ENCODE data around the gene NFX1. TPM values are rescaled to one million over a fixed set of nuclear protein-coding genes. Genes with fewer than 3 reads are reported as not detected.

Gene NFX1
- total RNA-seq, 4 donors from 2014 or later = 32.1 to 49.4 (median 36.9) TPM

DNA sequence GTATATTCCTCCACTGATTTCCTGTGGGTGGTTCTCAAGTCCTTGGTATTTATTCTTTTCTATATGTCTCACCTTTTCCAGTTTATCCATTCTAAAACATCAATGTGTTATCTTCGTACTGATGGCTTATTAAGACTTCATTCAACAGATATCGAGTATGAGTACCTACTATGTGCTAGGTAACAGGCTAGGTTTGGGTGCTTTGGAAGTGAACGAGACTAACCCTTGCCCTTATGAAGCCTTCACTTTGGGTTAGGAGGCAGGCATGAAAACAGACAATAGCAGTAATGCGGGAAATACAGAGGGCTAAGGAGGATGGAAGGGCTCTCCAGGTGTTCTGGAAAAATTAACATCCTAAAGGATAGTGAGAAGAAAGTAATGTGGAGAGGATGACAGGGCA lies 58.7 kb downstream of the NFX1 start:
- Histone ChIP-seq H3K27ac (replicated peaks in 1 of 4) (peak overlapping the region; percentile 79 to 85 (median 82)), H3K27me3 (no peaks in the 10 kb centered on the region), H3K4me3 (no peak overlapping the region), H3K4me1 (peaks cover 18 to 43% (median 26%) of the 10 kb centered on the region in 4 donors), H3K36me3 (peaks cover 36 to 60% (median 50%) of the 10 kb centered on the region in 4 donors), H3K9me3 (no peaks in the 10 kb centered on the region)
- no peak for DNase-seq (ENCODE audit: extremely low spot score)
- intact Hi-C loops (cut with DNase I) = no loop called here
- TF ChIP-seq POLR2A (IDR thresholded peaks at IDR 0.05; ENCODE audit: low read depth) (no peak), EP300 (IDR thresholded peaks at IDR 0.05) (no peak), POLR2AphosphoS5 (IDR thresholded peaks at IDR 0.05) (no peak)
- TF ChIP-seq, protein P1, sequence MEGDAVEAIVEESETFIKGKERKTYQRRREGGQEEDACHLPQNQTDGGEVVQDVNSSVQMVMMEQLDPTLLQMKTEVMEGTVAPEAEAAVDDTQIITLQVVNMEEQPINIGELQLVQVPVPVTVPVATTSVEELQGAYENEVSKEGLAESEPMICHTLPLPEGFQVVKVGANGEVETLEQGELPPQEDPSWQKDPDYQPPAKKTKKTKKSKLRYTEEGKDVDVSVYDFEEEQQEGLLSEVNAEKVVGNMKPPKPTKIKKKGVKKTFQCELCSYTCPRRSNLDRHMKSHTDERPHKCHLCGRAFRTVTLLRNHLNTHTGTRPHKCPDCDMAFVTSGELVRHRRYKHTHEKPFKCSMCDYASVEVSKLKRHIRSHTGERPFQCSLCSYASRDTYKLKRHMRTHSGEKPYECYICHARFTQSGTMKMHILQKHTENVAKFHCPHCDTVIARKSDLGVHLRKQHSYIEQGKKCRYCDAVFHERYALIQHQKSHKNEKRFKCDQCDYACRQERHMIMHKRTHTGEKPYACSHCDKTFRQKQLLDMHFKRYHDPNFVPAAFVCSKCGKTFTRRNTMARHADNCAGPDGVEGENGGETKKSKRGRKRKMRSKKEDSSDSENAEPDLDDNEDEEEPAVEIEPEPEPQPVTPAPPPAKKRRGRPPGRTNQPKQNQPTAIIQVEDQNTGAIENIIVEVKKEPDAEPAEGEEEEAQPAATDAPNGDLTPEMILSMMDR (IDR thresholded peaks at IDR 0.05) = no peak
- WGBS = 98% methylated on average over 4 of the region's 4 CpGs

DNA sequence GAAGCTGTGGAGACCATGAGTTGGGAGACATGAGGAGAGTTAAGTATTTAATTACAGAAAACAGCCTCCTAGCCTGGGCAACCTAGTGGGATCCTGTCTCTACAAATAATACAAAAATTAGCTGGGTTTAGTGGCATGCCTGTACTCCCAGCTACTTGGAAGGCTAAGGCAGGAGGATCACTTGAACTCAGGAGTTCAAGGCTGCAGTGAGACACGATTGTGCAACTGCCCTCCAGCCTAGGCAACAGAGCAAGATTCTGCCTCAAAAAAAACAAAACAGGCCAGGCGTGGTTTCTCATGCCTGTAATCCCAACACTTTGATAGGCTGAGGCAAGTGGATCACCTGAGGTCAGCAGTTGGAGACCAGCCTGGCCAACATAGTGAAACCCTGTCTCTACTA lies 59.4 kb downstream of the NFX1 start:
- DNase-seq (ENCODE audit: extremely low spot score) = no peak
- 87% methylated on average over 2 of the region's 2 CpGs for WGBS
- Histone ChIP-seq H3K36me3 (peaks cover 28 to 58% (median 46%) of the 10 kb centered on the region in 4 donors), H3K27me3 (no peaks in the 10 kb centered on the region), H3K4me1 (peaks cover 23 to 49% (median 32%) of the 10 kb centered on the region in 4 donors), H3K27ac (replicated peaks in 1 of 4) (peak overlapping the region; percentile 79 to 85 (median 82)), H3K9me3 (no peaks in the 10 kb centered on the region), H3K4me3 (no peak overlapping the region)
- intact Hi-C loops (cut with DNase I) = no loop called here
- TF ChIP-seq EP300 (IDR thresholded peaks at IDR 0.05) (no peak), POLR2A (IDR thresholded peaks at IDR 0.05; ENCODE audit: low read depth) (no peak), POLR2AphosphoS5 (IDR thresholded peaks at IDR 0.05) (no peak)
- TF ChIP-seq, protein P1 (IDR thresholded peaks at IDR 0.05) = no peak

DNA sequence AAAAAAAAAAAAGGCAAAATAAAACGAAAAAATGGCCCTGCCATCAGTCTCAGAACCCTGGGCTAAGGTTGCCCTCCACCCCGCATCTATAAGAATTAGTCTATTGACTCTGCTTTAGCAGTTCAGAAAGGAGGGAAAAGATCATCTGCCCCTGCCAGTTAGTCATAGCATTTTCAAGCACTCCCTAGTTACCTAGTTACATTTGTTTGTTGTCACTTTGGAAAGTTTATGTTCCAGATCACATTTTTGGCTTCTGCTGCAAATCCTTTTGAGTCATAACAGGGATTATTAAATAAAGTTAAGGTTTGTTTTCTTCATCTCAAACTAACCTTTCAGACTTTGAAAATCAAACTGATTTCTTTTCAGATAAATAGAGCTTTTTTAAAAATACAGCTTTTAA lies 60.0 kb downstream of the NFX1 start:
- Histone ChIP-seq H3K4me1 (peaks cover 25 to 55% (median 34%) of the 10 kb centered on the region in 4 donors), H3K4me3 (no peak overlapping the region), H3K36me3 (peaks cover 23 to 58% (median 41%) of the 10 kb centered on the region in 4 donors), H3K27me3 (no peaks in the 10 kb centered on the region), H3K9me3 (no peaks in the 10 kb centered on the region), H3K27ac (replicated peaks in 1 of 4) (peak overlapping the region; percentile 79 to 85 (median 82))
- WGBS = 34% methylated on average over 2 of the region's 2 CpGs
- intact Hi-C loops (cut with DNase I) = no loop called here
- TF ChIP-seq POLR2AphosphoS5 (IDR thresholded peaks at IDR 0.05) = peak in 1 of 2 donors; percentile 61
- TF ChIP-seq EP300 (IDR thresholded peaks at IDR 0.05) = no peak
- no peak for DNase-seq (ENCODE audit: extremely low spot score)

DNA sequence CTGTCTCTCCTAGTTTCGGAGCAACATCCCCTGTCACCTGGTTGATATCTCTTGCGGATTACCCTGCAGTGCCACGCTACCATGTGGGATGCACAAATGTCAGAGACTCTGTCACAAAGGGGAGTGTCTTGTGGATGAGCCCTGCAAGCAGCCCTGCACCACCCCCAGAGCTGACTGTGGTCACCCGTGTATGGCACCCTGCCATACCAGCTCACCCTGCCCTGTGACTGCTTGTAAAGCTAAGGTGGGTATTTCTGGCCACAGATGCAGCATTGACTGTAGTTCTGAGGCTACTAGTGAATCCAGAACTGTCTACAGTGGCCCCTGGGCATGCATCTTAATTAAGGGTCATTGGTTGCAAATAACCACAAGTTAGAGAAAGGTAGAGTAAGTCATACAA lies 61.2 kb downstream of the NFX1 start:
- DNase-seq (ENCODE audit: extremely low spot score) = no peak
- H3K27me3 ChIP-seq = no peaks in the 10 kb centered on the region
- WGBS = 84% methylated on average over 4 of the region's 4 CpGs
- peak overlapping the region; percentile 79 to 85 (median 82) for H3K27ac ChIP-seq (replicated peaks in 1 of 4)
- H3K36me3 ChIP-seq = peaks cover 13 to 53% (median 34%) of the 10 kb centered on the region in 4 donors
- H3K9me3 ChIP-seq = no peaks in the 10 kb centered on the region
- no peak overlapping the region for H3K4me3 ChIP-seq
- TF ChIP-seq POLR2A (IDR thresholded peaks at IDR 0.05; ENCODE audit: low read depth) = no peak
- no peak for TF ChIP-seq EP300 (IDR thresholded peaks at IDR 0.05)
- TF ChIP-seq, protein P1 (IDR thresholded peaks at IDR 0.05) = no peak
- no peak for TF ChIP-seq POLR2AphosphoS5 (IDR thresholded peaks at IDR 0.05)
- H3K4me1 ChIP-seq = peaks cover 25 to 48% (median 34%) of the 10 kb centered on the region in 4 donors
- intact Hi-C loops (cut with DNase I) = no loop called here

DNA sequence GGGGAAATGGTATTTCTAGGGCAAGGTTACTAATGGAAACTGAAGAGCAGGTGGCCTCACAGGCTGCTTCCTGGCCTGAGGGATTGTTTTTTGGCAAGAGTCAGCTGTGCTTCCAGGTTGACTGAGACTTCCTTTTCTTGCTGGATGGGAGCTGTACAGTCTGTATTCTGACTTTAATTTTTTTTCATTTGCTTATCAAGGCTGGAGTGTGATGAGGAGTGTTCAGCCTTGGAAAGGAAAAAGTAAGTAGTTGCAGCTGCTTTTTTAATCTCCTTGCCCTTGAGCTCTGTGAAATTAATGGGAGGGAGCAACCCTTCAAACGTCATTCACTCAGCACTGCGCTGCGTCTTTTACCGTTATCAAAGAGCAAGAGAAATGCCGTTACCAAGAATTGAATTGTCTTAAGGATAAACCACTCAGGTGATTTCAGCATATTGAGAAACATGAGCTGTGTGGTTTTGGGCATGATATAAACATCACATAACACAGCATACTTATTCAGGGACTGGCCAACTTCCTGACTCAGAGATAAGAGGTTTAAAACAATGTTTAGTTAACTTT lies 64.4 kb downstream of the NFX1 start:
- Histone ChIP-seq H3K27me3 (no peaks in the 10 kb centered on the region), H3K36me3 (peaks cover 0 to 37% (median 19%) of the 10 kb centered on the region in 4 donors), H3K9me3 (no peaks in the 10 kb centered on the region), H3K27ac (replicated peaks in 1 of 4) (peak overlapping the region; percentile 2 to 42 (median 24)), H3K4me3 (no peak overlapping the region), H3K4me1 (peaks cover 23 to 37% (median 30%) of the 10 kb centered on the region in 4 donors)
- 68% methylated on average over 5 of the region's 5 CpGs for WGBS
- no peak for DNase-seq (ENCODE audit: extremely low spot score)
- TF ChIP-seq, protein P1 (IDR thresholded peaks at IDR 0.05) = no peak
- TF ChIP-seq POLR2AphosphoS5 (IDR thresholded peaks at IDR 0.05) (peak in 1 of 2 donors; percentile 22), POLR2A (IDR thresholded peaks at IDR 0.05; ENCODE audit: low read depth) (no peak), EP300 (IDR thresholded peaks at IDR 0.05) (no peak)
- intact Hi-C loops (cut with DNase I) = no loop called here

All from esophagus muscularis mucosa (tissue), 4 donors.